Hepatocyte (in vitro differentiated cells): ENCODE measurements around the gene CYTH1. TPM values are rescaled to one million over a fixed set of nuclear protein-coding genes. Genes with fewer than 3 reads are reported as not detected.

Source experiments
- DNase-seq: peaks from one replicate; pipeline ENCODE4 v3.0.0-alpha.2; 2016; ENCODE audit warnings: low spot score
- H2AFZ ChIP-seq: fragments of 200-600 bp; sonication (generic); 2 replicates; pipeline ENCODE4 v1.6.0; 2016; ENCODE audit warnings: antibody characterized with exemption, mild to moderate bottlenecking
- H3K27ac ChIP-seq: fragments of 200-600 bp; sonication (generic); 2 replicates; pipeline ENCODE4 v1.5.1; 2016; ENCODE audit warnings: mild to moderate bottlenecking
- H3K27me3 ChIP-seq: fragments of 200-600 bp; sonication (generic); 2 replicates; pipeline ENCODE4 v1.6.1; 2016
- H3K36me3 ChIP-seq: fragments of 200-600 bp; sonication (generic); replicated peaks from 2 replicates; pipeline ENCODE4 v1.5.1; 2016; ENCODE audit warnings: low read depth; ENCODE audit not compliant: insufficient read depth
- H3K4me1 ChIP-seq: fragments of 200-600 bp; sonication (generic); 2 replicates; pipeline ENCODE4 v1.5.1; 2016; ENCODE audit warnings: mild to moderate bottlenecking, moderate library complexity; ENCODE audit not compliant: insufficient read depth
- H3K4me2 ChIP-seq: fragments of 200-600 bp; sonication (generic); 2 replicates; pipeline ENCODE4 v1.6.0; 2016
- H3K4me3 ChIP-seq: fragments of 200-600 bp; sonication (generic); 2 replicates; pipeline ENCODE4 v1.5.1; 2016; ENCODE audit warnings: mild to moderate bottlenecking
- H3K79me2 ChIP-seq: fragments of 200-600 bp; sonication (generic); 2 replicates; pipeline ENCODE4 v1.6.0; 2017; ENCODE audit warnings: mild to moderate bottlenecking
- H3K9me2 ChIP-seq: fragments of 200-600 bp; sonication (generic); replicated peaks from 2 replicates; pipeline ENCODE4 v1.6.0; 2017; ENCODE audit warnings: mild to moderate bottlenecking; ENCODE audit not compliant: insufficient read depth
- H3K9me3 ChIP-seq: fragments of 200-600 bp; sonication (generic); 2 replicates; pipeline ENCODE4 v1.5.1; 2016; ENCODE audit warnings: low read depth, mild to moderate bottlenecking
- H4K20me1 ChIP-seq: fragments of 200-600 bp; sonication (generic); 2 replicates; pipeline ENCODE4 v1.6.0; 2016; ENCODE audit warnings: mild to moderate bottlenecking; ENCODE audit not compliant: insufficient read depth, poor library complexity, severe bottlenecking
- CTCF ChIP-seq: fragments of 200-600 bp; sonication (generic); IDR thresholded peaks from 2 replicates; pipeline ENCODE4 v1.5.1; 2016; ENCODE audit warnings: antibody characterized with exemption, mild to moderate bottlenecking; ENCODE audit not compliant: poor library complexity
- EZH2 ChIP-seq: fragments of 200-600 bp; sonication (generic); IDR thresholded peaks from 2 replicates; pipeline ENCODE4 v1.6.1; 2016; ENCODE audit warnings: antibody characterized with exemption, mild to moderate bottlenecking, borderline replicate concordance
- EZH2phosphoT487 ChIP-seq: fragments of 200-600 bp; sonication (generic); IDR thresholded peaks from one replicate; pipeline ENCODE4 v1.6.1; 2018; ENCODE audit warnings: antibody characterized with exemption, mild to moderate bottlenecking, low read depth, moderate library complexity; ENCODE audit not compliant: unreplicated experiment, severe bottlenecking
- WGBS: methylation state at CpG from one replicate; pipeline ENCODE4 v1.1.6; 2016; ENCODE audit warnings: low lambda C conversion rate; ENCODE audit errors: missing lambda C conversion rate; 5-methylcytosine and 5-hydroxymethylcytosine counted together
- polyA plus RNA-seq: library from polyadenylated mRNA; unstranded; fragments of >200 nt; fragmentation: Nextera tagmentation; extraction: Ambion mirVana; gene quantifications from 2 replicates; pipeline ENCODE4 v1.2.1, GENCODE V29; 2016
- total RNA-seq: library from RNA; depleted of rRNA; stranded (reverse); fragments of >200 nt; gene quantifications from 2 replicates; pipeline ENCODE4 v1.2.3, GENCODE V29; 2014

CYTH1 gene
- total and polyA plus RNA-seq, 2 experiments from 2014 or later, result 38.5 to 44.4 TPM

GRCh38 chr17:78795861-78796516 lies 13.9 kb upstream of the CYTH1 start:
- H3K4me1 ChIP-seq, result peaks cover 13% of the 10 kb centered on the region
- no peaks in the 10 kb centered on the region for H3K36me3 ChIP-seq
- H3K9me2 ChIP-seq, result no peaks in the 10 kb centered on the region
- no peak for TF ChIP-seq EZH2phosphoT487
- no peak for TF ChIP-seq CTCF
- no peak for TF ChIP-seq EZH2
- H4K20me1 ChIP-seq, result no peaks in the 10 kb centered on the region
- no peak overlapping the region for H3K4me2 ChIP-seq
- WGBS, result 88% methylated on average over 14 of the region's 14 CpGs
- no peak overlapping the region for H2AFZ ChIP-seq
- H3K4me3 ChIP-seq, result no peak overlapping the region
- H3K27ac ChIP-seq, result no peak overlapping the region
- H3K79me2 ChIP-seq, result no peaks in the 10 kb centered on the region
- no peaks in the 10 kb centered on the region for H3K9me3 ChIP-seq
- DNase-seq, result no peak
- H3K27me3 ChIP-seq, result no peaks in the 10 kb centered on the region

- H3K9me2 ChIP-seq, result no peaks in the 10 kb centered on the region
Observed at GRCh38 chr17:78794864-78795640, 13.0 kb upstream of the CYTH1 start.

GRCh38 chr17:78794399-78794798 lies 12.3 kb upstream of the CYTH1 start:
- no peak for DNase-seq
- Histone ChIP-seq H3K79me2 (no peaks in the 10 kb centered on the region), H2AFZ (no peak overlapping the region), H3K27me3 (no peaks in the 10 kb centered on the region), H3K9me2 (no peaks in the 10 kb centered on the region), H4K20me1 (no peaks in the 10 kb centered on the region), H3K4me3 (no peak overlapping the region), H3K4me1 (peaks cover 29% of the 10 kb centered on the region), H3K27ac (no peak overlapping the region), H3K9me3 (no peaks in the 10 kb centered on the region), H3K4me2 (no peak overlapping the region), H3K36me3 (no peaks in the 10 kb centered on the region)
- TF ChIP-seq EZH2 (no peak), CTCF (no peak), EZH2phosphoT487 (no peak)
- WGBS, result 94% methylated on average over 16 of the region's 16 CpGs

More at GRCh38 chr17:78794864-78795640, 13.0 kb upstream of the CYTH1 start:
- TF ChIP-seq EZH2phosphoT487 (no peak), EZH2 (no peak), CTCF (no peak)
- H3K4me3 ChIP-seq, result no peak overlapping the region
- H3K9me3 ChIP-seq, result no peaks in the 10 kb centered on the region
- no peak overlapping the region for H3K27ac ChIP-seq
- H3K36me3 ChIP-seq, result no peaks in the 10 kb centered on the region
- no peak overlapping the region for H2AFZ ChIP-seq
- no peak overlapping the region for H3K4me2 ChIP-seq
- no peaks in the 10 kb centered on the region for H3K79me2 ChIP-seq
- WGBS, result 96% methylated on average over 22 of the region's 22 CpGs
- no peaks in the 10 kb centered on the region for H3K27me3 ChIP-seq
- no peaks in the 10 kb centered on the region for H4K20me1 ChIP-seq
- H3K4me1 ChIP-seq, result peaks cover 22% of the 10 kb centered on the region
- no peak for DNase-seq
